ENCODE data around the gene C4orf50. TPM values are rescaled to one million over a fixed set of nuclear protein-coding genes. Genes with fewer than 3 reads are reported as not detected.
A peak's percentile ranks its signal among the peaks of the same experiment; 100 is the strongest.

C4orf50 gene
- total and polyA plus RNA-seq, 8 donors = 0.01 to 0.10 (median 0.01) TPM; not detected in 1

- Histone ChIP-seq H3K27me3 (peaks cover 0 to 41% of the 10 kb centered on the region in 2 donors), H3K27ac (no peak overlapping the region), H3K4me1 (no peaks in the 10 kb centered on the region), H3K9me3 (no peaks in the 10 kb centered on the region), H3K4me3 (no peak overlapping the region), H3K36me3 (no peaks in the 10 kb centered on the region)
- ATAC-seq = no peak
- intact Hi-C loops (cut with DNase I) = no loop called here
- peak in 1 of 4 donors; percentile 11 for DNase-seq
- no peak for TF ChIP-seq CTCF (IDR thresholded peaks at IDR 0.05)
Observed at GRCh38 chr4:5976431-5976830, 41.8 kb downstream of the C4orf50 start.

GRCh38 chr4:5974321-5974720, 43.9 kb downstream of the C4orf50 start:
- Histone ChIP-seq H3K4me1 (no peaks in the 10 kb centered on the region), H3K9me3 (no peaks in the 10 kb centered on the region), H3K27ac (no peak overlapping the region), H3K4me3 (no peak overlapping the region), H3K27me3 (peaks cover 0 to 40% of the 10 kb centered on the region in 2 donors), H3K36me3 (no peaks in the 10 kb centered on the region)
- intact Hi-C loops (cut with DNase I) = no loop called here
- DNase-seq (no peak), ATAC-seq (no peak)
- TF ChIP-seq CTCF (IDR thresholded peaks at IDR 0.05) = no peak

GRCh38 chr4:5973486-5974220, 44.6 kb downstream of the C4orf50 start:
- Histone ChIP-seq H3K9me3 (no peaks in the 10 kb centered on the region), H3K4me1 (no peaks in the 10 kb centered on the region), H3K27me3 (peaks cover 0 to 36% of the 10 kb centered on the region in 2 donors), H3K36me3 (no peaks in the 10 kb centered on the region), H3K27ac (no peak overlapping the region), H3K4me3 (no peak overlapping the region)
- intact Hi-C loops (cut with DNase I) = no loop called here
- DNase-seq (no peak), ATAC-seq (no peak)
- no peak for TF ChIP-seq CTCF (IDR thresholded peaks at IDR 0.05)

GRCh38 chr4:5973033-5973432, 45.2 kb downstream of the C4orf50 start:
- H3K36me3 ChIP-seq = no peaks in the 10 kb centered on the region
- H3K9me3 ChIP-seq = no peaks in the 10 kb centered on the region
- TF ChIP-seq CTCF (IDR thresholded peaks at IDR 0.05) = no peak
- ATAC-seq (no peak), DNase-seq (no peak)
- no peaks in the 10 kb centered on the region for H3K4me1 ChIP-seq
- H3K4me3 ChIP-seq = no peak overlapping the region
- peaks cover 0 to 36% of the 10 kb centered on the region in 2 donors for H3K27me3 ChIP-seq
- intact Hi-C loops (cut with DNase I) = no loop called here
- no peak overlapping the region for H3K27ac ChIP-seq

- intact Hi-C loops (cut with DNase I) = no loop called here
- no peak overlapping the region for H3K27ac ChIP-seq
- peaks cover 0 to 36% of the 10 kb centered on the region in 2 donors for H3K27me3 ChIP-seq
- H3K4me1 ChIP-seq = no peaks in the 10 kb centered on the region
- H3K9me3 ChIP-seq = no peaks in the 10 kb centered on the region
- TF ChIP-seq CTCF (IDR thresholded peaks at IDR 0.05) = no peak
- DNase-seq (no peak), ATAC-seq (no peak)
- no peaks in the 10 kb centered on the region for H3K36me3 ChIP-seq
- H3K4me3 ChIP-seq = no peak overlapping the region
Observed at GRCh38 chr4:5972571-5972970, 45.7 kb downstream of the C4orf50 start.
